ENCODE results near the gene PRPSAP2.

PRPSAP2 gene

GRCh38 chr17:18959071-18959844, 101.3 kb downstream of the PRPSAP2 start:
- H3K4me3 ChIP-seq (ENCODE audit: low read depth in 1 of 2, low read length in 2 of 2): no peak overlapping the region
- no peaks in the 10 kb centered on the region for H3K9me3 ChIP-seq (ENCODE audit: control insufficient read depth in 1 of 2, low read length in 2 of 2)
- H3K4me1 ChIP-seq (ENCODE audit: control insufficient read depth in 1 of 2, insufficient read depth in 2 of 2, low read length in 2 of 2): peaks cover 0 to 8% of the 10 kb centered on the region in 2 donors
- H3K9ac ChIP-seq (ENCODE audit: low read depth in 1 of 2, low read length in 2 of 2): no peak overlapping the region
- no peak overlapping the region for H3K27ac ChIP-seq (ENCODE audit: low read depth, low read length)
- H3K36me3 ChIP-seq (ENCODE audit: control insufficient read depth in 1 of 2, insufficient read depth in 2 of 2, low read length in 2 of 2): no peaks in the 10 kb centered on the region
- no peaks in the 10 kb centered on the region for H3K27me3 ChIP-seq (ENCODE audit: control insufficient read depth in 1 of 2, insufficient read depth in 2 of 2, low read length in 2 of 2)

- Histone ChIP-seq H3K27me3 (ENCODE audit: control insufficient read depth in 1 of 2, insufficient read depth in 2 of 2, low read length in 2 of 2) (no peaks in the 10 kb centered on the region), H3K9me3 (ENCODE audit: control insufficient read depth in 1 of 2, low read length in 2 of 2) (no peaks in the 10 kb centered on the region), H3K4me3 (ENCODE audit: low read depth in 1 of 2, low read length in 2 of 2) (no peak overlapping the region), H3K9ac (ENCODE audit: low read depth in 1 of 2, low read length in 2 of 2) (no peak overlapping the region), H3K27ac (ENCODE audit: low read depth, low read length) (no peak overlapping the region), H3K4me1 (ENCODE audit: control insufficient read depth in 1 of 2, insufficient read depth in 2 of 2, low read length in 2 of 2) (peaks cover 0 to 8% of the 10 kb centered on the region in 2 donors), H3K36me3 (ENCODE audit: control insufficient read depth in 1 of 2, insufficient read depth in 2 of 2, low read length in 2 of 2) (no peaks in the 10 kb centered on the region)
Observed at GRCh38 chr17:18959845-18960240, 101.9 kb downstream of the PRPSAP2 start.

- H3K4me3 ChIP-seq (ENCODE audit: low read depth in 1 of 2, low read length in 2 of 2): no peak overlapping the region
- H3K27ac ChIP-seq (ENCODE audit: low read depth, low read length): no peak overlapping the region
- no peaks in the 10 kb centered on the region for H3K36me3 ChIP-seq (ENCODE audit: control insufficient read depth in 1 of 2, insufficient read depth in 2 of 2, low read length in 2 of 2)
- H3K4me1 ChIP-seq (ENCODE audit: control insufficient read depth in 1 of 2, insufficient read depth in 2 of 2, low read length in 2 of 2): peaks cover 0 to 8% of the 10 kb centered on the region in 2 donors
- no peaks in the 10 kb centered on the region for H3K9me3 ChIP-seq (ENCODE audit: control insufficient read depth in 1 of 2, low read length in 2 of 2)
- no peaks in the 10 kb centered on the region for H3K27me3 ChIP-seq (ENCODE audit: control insufficient read depth in 1 of 2, insufficient read depth in 2 of 2, low read length in 2 of 2)
- no peak overlapping the region for H3K9ac ChIP-seq (ENCODE audit: low read depth in 1 of 2, low read length in 2 of 2)
Observed at GRCh38 chr17:18960241-18960665, 102.3 kb downstream of the PRPSAP2 start.

GRCh38 chr17:18960803-18961511, 103.0 kb downstream of the PRPSAP2 start:
- Histone ChIP-seq H3K4me1 (ENCODE audit: control insufficient read depth in 1 of 2, insufficient read depth in 2 of 2, low read length in 2 of 2) (peaks cover 0 to 8% of the 10 kb centered on the region in 2 donors), H3K27ac (ENCODE audit: low read depth, low read length) (no peak overlapping the region), H3K4me3 (ENCODE audit: low read depth in 1 of 2, low read length in 2 of 2) (no peak overlapping the region), H3K9me3 (ENCODE audit: control insufficient read depth in 1 of 2, low read length in 2 of 2) (no peaks in the 10 kb centered on the region), H3K27me3 (ENCODE audit: control insufficient read depth in 1 of 2, insufficient read depth in 2 of 2, low read length in 2 of 2) (no peaks in the 10 kb centered on the region), H3K9ac (ENCODE audit: low read depth in 1 of 2, low read length in 2 of 2) (no peak overlapping the region), H3K36me3 (ENCODE audit: control insufficient read depth in 1 of 2, insufficient read depth in 2 of 2, low read length in 2 of 2) (no peaks in the 10 kb centered on the region)

GRCh38 chr17:18961634-18962493, 103.9 kb downstream of the PRPSAP2 start:
- Histone ChIP-seq H3K9me3 (ENCODE audit: control insufficient read depth in 1 of 2, low read length in 2 of 2) (no peaks in the 10 kb centered on the region), H3K36me3 (ENCODE audit: control insufficient read depth in 1 of 2, insufficient read depth in 2 of 2, low read length in 2 of 2) (no peaks in the 10 kb centered on the region), H3K27ac (ENCODE audit: low read depth, low read length) (no peak overlapping the region), H3K4me3 (ENCODE audit: low read depth in 1 of 2, low read length in 2 of 2) (no peak overlapping the region), H3K4me1 (ENCODE audit: control insufficient read depth in 1 of 2, insufficient read depth in 2 of 2, low read length in 2 of 2) (peaks cover 0 to 8% of the 10 kb centered on the region in 2 donors), H3K9ac (ENCODE audit: low read depth in 1 of 2, low read length in 2 of 2) (no peak overlapping the region), H3K27me3 (ENCODE audit: control insufficient read depth in 1 of 2, insufficient read depth in 2 of 2, low read length in 2 of 2) (no peaks in the 10 kb centered on the region)

GRCh38 chr17:18962494-18962815, 104.5 kb downstream of the PRPSAP2 start:
- Histone ChIP-seq H3K9me3 (ENCODE audit: control insufficient read depth in 1 of 2, low read length in 2 of 2) (no peaks in the 10 kb centered on the region), H3K4me1 (ENCODE audit: control insufficient read depth in 1 of 2, insufficient read depth in 2 of 2, low read length in 2 of 2) (peaks cover 1 to 10% of the 10 kb centered on the region in 2 donors), H3K27ac (ENCODE audit: low read depth, low read length) (no peak overlapping the region), H3K4me3 (ENCODE audit: low read depth in 1 of 2, low read length in 2 of 2) (no peak overlapping the region), H3K27me3 (ENCODE audit: control insufficient read depth in 1 of 2, insufficient read depth in 2 of 2, low read length in 2 of 2) (no peaks in the 10 kb centered on the region), H3K9ac (ENCODE audit: low read depth in 1 of 2, low read length in 2 of 2) (no peak overlapping the region), H3K36me3 (ENCODE audit: control insufficient read depth in 1 of 2, insufficient read depth in 2 of 2, low read length in 2 of 2) (no peaks in the 10 kb centered on the region)

GRCh38 chr17:18963126-18964017, 105.4 kb downstream of the PRPSAP2 start:
- Histone ChIP-seq H3K27me3 (ENCODE audit: control insufficient read depth in 1 of 2, insufficient read depth in 2 of 2, low read length in 2 of 2) (no peaks in the 10 kb centered on the region), H3K36me3 (ENCODE audit: control insufficient read depth in 1 of 2, insufficient read depth in 2 of 2, low read length in 2 of 2) (no peaks in the 10 kb centered on the region), H3K9ac (ENCODE audit: low read depth in 1 of 2, low read length in 2 of 2) (no peak overlapping the region), H3K4me3 (ENCODE audit: low read depth in 1 of 2, low read length in 2 of 2) (no peak overlapping the region), H3K4me1 (ENCODE audit: control insufficient read depth in 1 of 2, insufficient read depth in 2 of 2, low read length in 2 of 2) (peaks cover 10 to 19% of the 10 kb centered on the region in 2 donors), H3K9me3 (ENCODE audit: control insufficient read depth in 1 of 2, low read length in 2 of 2) (no peaks in the 10 kb centered on the region), H3K27ac (ENCODE audit: low read depth, low read length) (no peak overlapping the region)

- Histone ChIP-seq H3K36me3 (ENCODE audit: control insufficient read depth in 1 of 2, insufficient read depth in 2 of 2, low read length in 2 of 2) (no peaks in the 10 kb centered on the region), H3K9ac (ENCODE audit: low read depth in 1 of 2, low read length in 2 of 2) (no peak overlapping the region), H3K4me3 (ENCODE audit: low read depth in 1 of 2, low read length in 2 of 2) (no peak overlapping the region), H3K9me3 (ENCODE audit: control insufficient read depth in 1 of 2, low read length in 2 of 2) (no peaks in the 10 kb centered on the region), H3K27ac (ENCODE audit: low read depth, low read length) (no peak overlapping the region), H3K27me3 (ENCODE audit: control insufficient read depth in 1 of 2, insufficient read depth in 2 of 2, low read length in 2 of 2) (no peaks in the 10 kb centered on the region), H3K4me1 (ENCODE audit: control insufficient read depth in 1 of 2, insufficient read depth in 2 of 2, low read length in 2 of 2) (peaks cover 16 to 25% of the 10 kb centered on the region in 2 donors)
Observed at GRCh38 chr17:18964018-18964351, 106.1 kb downstream of the PRPSAP2 start.

GRCh38 chr17:18964550-18964949, 106.6 kb downstream of the PRPSAP2 start:
- Histone ChIP-seq H3K27me3 (ENCODE audit: control insufficient read depth in 1 of 2, insufficient read depth in 2 of 2, low read length in 2 of 2) (no peaks in the 10 kb centered on the region), H3K36me3 (ENCODE audit: control insufficient read depth in 1 of 2, insufficient read depth in 2 of 2, low read length in 2 of 2) (no peaks in the 10 kb centered on the region), H3K9me3 (ENCODE audit: control insufficient read depth in 1 of 2, low read length in 2 of 2) (no peaks in the 10 kb centered on the region), H3K4me1 (ENCODE audit: control insufficient read depth in 1 of 2, insufficient read depth in 2 of 2, low read length in 2 of 2) (peaks cover 22 to 30% of the 10 kb centered on the region in 2 donors), H3K9ac (ENCODE audit: low read depth in 1 of 2, low read length in 2 of 2) (no peak overlapping the region), H3K27ac (ENCODE audit: low read depth, low read length) (no peak overlapping the region), H3K4me3 (ENCODE audit: low read depth in 1 of 2, low read length in 2 of 2) (no peak overlapping the region)
